Endodermal cell (in vitro differentiated cells): ENCODE data around the gene INSYN2B. TPM values are rescaled to one million over a fixed set of nuclear protein-coding genes. Genes with fewer than 3 reads are reported as not detected.

Experiments used
- DNase-seq: peaks from one replicate; pipeline ENCODE4 v3.0.0-alpha.2; 2017
- H3K27ac ChIP-seq: 2 replicates; pipeline ENCODE4 v1.5.1; 2013; ENCODE audit warnings: mild to moderate bottlenecking, low read depth, low read length, moderate library complexity
- H3K27me3 ChIP-seq: 2 replicates; pipeline ENCODE4 v1.6.1; 2013; ENCODE audit warnings: mild to moderate bottlenecking, low read length, moderate library complexity; ENCODE audit not compliant: insufficient read depth, control insufficient read depth, poor library complexity, severe bottlenecking
- H3K36me3 ChIP-seq: 2 replicates; pipeline ENCODE4 v1.7.0; 2013; ENCODE audit warnings: mild to moderate bottlenecking, low read length, moderate library complexity; ENCODE audit not compliant: control insufficient read depth, insufficient read depth
- H3K4me1 ChIP-seq: one replicate; pipeline ENCODE4 v1.7.0; 2013; ENCODE audit warnings: low read length; ENCODE audit not compliant: control insufficient read depth, insufficient read depth
- H3K4me3 ChIP-seq: 2 replicates; pipeline ENCODE4 v1.5.1; 2013; ENCODE audit warnings: mild to moderate bottlenecking, low read length, moderate library complexity
- H3K9ac ChIP-seq: 2 replicates; pipeline ENCODE4 v1.6.1; 2013; ENCODE audit warnings: mild to moderate bottlenecking, low read length, moderate library complexity; ENCODE audit not compliant: poor library complexity, severe bottlenecking; ENCODE audit errors: extremely low read depth
- H3K9me3 ChIP-seq: 2 replicates; pipeline ENCODE4 v1.6.1; 2013; ENCODE audit warnings: mild to moderate bottlenecking, low read length, moderate library complexity; ENCODE audit not compliant: control insufficient read depth
- H3K27ac Mint-ChIP-seq: 2 replicates; pipeline ENCODE4 v1.8.0; 2020; ENCODE audit warnings: mixed read lengths
- H3K27me3 Mint-ChIP-seq: 2 replicates; pipeline ENCODE4 v1.8.0; 2021; ENCODE audit warnings: mild to moderate bottlenecking, mixed read lengths; ENCODE audit not compliant: insufficient read depth
- H3K36me3 Mint-ChIP-seq: 2 replicates; pipeline ENCODE4 v1.8.0; 2020; ENCODE audit warnings: low read depth, mixed read lengths
- H3K4me1 Mint-ChIP-seq: 2 replicates; pipeline ENCODE4 v1.8.0; 2020; ENCODE audit warnings: mixed read lengths
- H3K4me3 Mint-ChIP-seq: 2 replicates; pipeline ENCODE4 v1.8.0; 2020; ENCODE audit warnings: mild to moderate bottlenecking, moderate library complexity, mixed read lengths
- H3K9me3 Mint-ChIP-seq: 2 replicates; pipeline ENCODE4 v1.8.0; 2020; ENCODE audit warnings: mild to moderate bottlenecking, mixed read lengths
- CTCF ChIP-seq: fragments of 200-600 bp; sonication (generic); conservative IDR thresholded peaks from 2 replicates; pipeline ENCODE4 v1.5.0; 2021; ENCODE audit warnings: antibody characterized with exemption, mild to moderate bottlenecking
- WGBS, 2 experiments: methylation state at CpG; one replicate each; pipeline versions ENCODE4 v1.1.5 to v1.1.7; 2013; ENCODE audit warnings: missing lambda C conversion rate in 2 of 2, mixed read lengths in 1 of 2; ENCODE audit not compliant: insufficient coverage in 1 of 2, insufficient read length in 1 of 2; 5-methylcytosine and 5-hydroxymethylcytosine counted together
- long read RNA-seq, 4 experiments: library from polyadenylated mRNA in 2 of 4; library from RNA in 1 of 4; library from capped mRNA in 1 of 4; stranded (forward) in 3 of 4; unstranded in 1 of 4; transcript quantifications; one replicate each; pipeline ENCODE4 v2.0.0, GENCODE V29; 2020 to 2021; ENCODE audit warnings: inconsistent platforms in 1 of 4
- polyA plus RNA-seq, 2 experiments: library from polyadenylated mRNA; stranded (reverse); fragments of 50-300 nt; gene quantifications; one replicate each; pipeline ENCODE4 v1.2.3, GENCODE V29; 2013
- total RNA-seq, 2 donors: library from RNA; stranded (reverse); fragmentation: NEBNext Ultra II Directional in 1 of 2; extraction: Animal tissue kit (Norgen Biotek cat#: 25700) in 1 of 2; gene quantifications; 2 replicates in 1 of 2; 3 replicates in 1 of 2; pipeline ENCODE4 v1.2.1, GENCODE V29; 2021

The INSYN2B gene
- not detected for total RNA-seq
- 0.57 TPM for polyA plus RNA-seq (2013, experiment 1 of 2)
- 0.50 TPM for polyA plus RNA-seq (2013, experiment 2 of 2)
- long read RNA-seq, experiment 1 = 0 reads
- long read RNA-seq, experiment 2 = 0 reads
- long read RNA-seq, experiment 3 = 0 reads
- long read RNA-seq, experiment 4 = 0 reads

DNA sequence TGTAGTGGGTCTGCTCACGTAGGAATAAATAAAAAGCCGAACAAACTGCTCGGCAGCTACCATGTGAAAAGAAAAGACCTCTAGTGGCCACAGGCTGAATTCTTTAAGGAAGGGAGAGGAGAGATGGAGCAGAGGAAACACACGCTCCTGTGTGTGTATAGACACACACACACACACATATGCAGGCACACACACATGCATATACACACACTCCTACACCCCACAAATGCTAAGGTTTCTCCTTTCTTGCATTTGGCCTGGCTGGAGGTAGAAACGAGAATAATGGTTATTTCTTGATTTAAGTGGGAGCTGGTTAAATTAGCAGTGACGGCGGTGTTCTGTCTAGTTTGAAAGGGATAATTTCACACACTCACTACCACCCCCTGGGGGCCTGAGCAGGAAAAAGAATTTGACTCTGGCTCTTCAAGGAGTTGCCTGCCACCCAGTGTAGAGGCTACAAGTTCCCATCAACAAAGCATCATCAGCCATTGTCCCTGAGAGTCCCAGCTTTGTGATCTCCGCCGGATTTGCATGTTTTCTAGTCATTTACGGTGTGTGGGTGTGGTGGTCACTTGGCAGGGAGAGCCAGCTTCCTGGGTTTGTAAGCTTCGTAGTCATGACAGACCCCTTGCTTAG, at the start of gene INSYN2B:
Gene INSYN2B (minus strand): TSS at position 78 of the 636 bp plus-strand sequence. CDS start 96,597 bp downstream, outside the sequence.
- Histone ChIP-seq H3K4me3 (peak within 1 kb of the TSS; percentile 57), H3K27me3 (no peaks in the 10 kb centered on the region), H3K27ac (no peak within 1 kb of the TSS), H3K36me3 (no peaks in the 10 kb centered on the region), H3K9me3 (no peaks in the 10 kb centered on the region), H3K9ac (no peak within 1 kb of the TSS), H3K4me1 (peaks cover 3% of the 10 kb centered on the region)
- peak within 1 kb of the TSS; percentile 81 for H3K27ac Mint-ChIP-seq
- H3K36me3 Mint-ChIP-seq = no peaks in the 10 kb centered on the region
- TF ChIP-seq CTCF = peak; percentile 87
- H3K9me3 Mint-ChIP-seq = no peaks in the 10 kb centered on the region
- DNase-seq = peak; percentile 96
- H3K27me3 Mint-ChIP-seq = peaks cover 21% of the 10 kb centered on the region
- WGBS, 2 experiments = 0 to 10% methylated on average over 1 to 7 of the region's 11 CpGs
- peaks cover 33% of the 10 kb centered on the region for H3K4me1 Mint-ChIP-seq
- H3K4me3 Mint-ChIP-seq = peak within 1 kb of the TSS; percentile 44

DNA sequence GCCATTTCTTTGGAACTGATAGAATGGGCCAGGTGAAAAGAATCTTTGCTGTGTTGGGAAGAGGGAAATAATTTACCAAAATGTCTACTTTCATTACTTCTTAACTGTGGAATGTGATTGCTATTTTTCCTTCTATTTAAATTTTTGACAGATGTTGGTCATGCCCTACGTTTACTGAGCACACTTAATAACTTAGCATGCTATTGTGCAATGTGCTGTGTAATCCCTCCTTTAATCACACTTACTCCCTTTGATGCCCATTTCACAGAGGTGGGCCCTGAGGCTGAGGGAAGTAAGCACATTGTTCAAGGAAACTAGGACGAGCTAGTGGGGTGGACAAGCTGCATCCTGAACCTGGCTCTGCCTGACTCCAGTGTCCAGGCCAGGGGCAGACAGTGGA, 47.8 kb upstream of the INSYN2B start:
- no peaks in the 10 kb centered on the region for H3K4me1 Mint-ChIP-seq
- H3K27ac Mint-ChIP-seq = no peak overlapping the region
- Histone ChIP-seq H3K4me3 (no peak overlapping the region), H3K4me1 (no peaks in the 10 kb centered on the region), H3K27me3 (no peaks in the 10 kb centered on the region), H3K27ac (no peak overlapping the region), H3K9ac (no peak overlapping the region), H3K36me3 (no peaks in the 10 kb centered on the region), H3K9me3 (no peaks in the 10 kb centered on the region)
- WGBS, 2 experiments = 92% methylated on average over 2 of the region's 2 CpGs; no CpG with 5 or more reads in 1 of the 2 experiments
- no peaks in the 10 kb centered on the region for H3K9me3 Mint-ChIP-seq
- H3K36me3 Mint-ChIP-seq = no peaks in the 10 kb centered on the region
- H3K4me3 Mint-ChIP-seq = no peak overlapping the region
- no peak for TF ChIP-seq CTCF
- no peaks in the 10 kb centered on the region for H3K27me3 Mint-ChIP-seq
- DNase-seq = no peak

DNA sequence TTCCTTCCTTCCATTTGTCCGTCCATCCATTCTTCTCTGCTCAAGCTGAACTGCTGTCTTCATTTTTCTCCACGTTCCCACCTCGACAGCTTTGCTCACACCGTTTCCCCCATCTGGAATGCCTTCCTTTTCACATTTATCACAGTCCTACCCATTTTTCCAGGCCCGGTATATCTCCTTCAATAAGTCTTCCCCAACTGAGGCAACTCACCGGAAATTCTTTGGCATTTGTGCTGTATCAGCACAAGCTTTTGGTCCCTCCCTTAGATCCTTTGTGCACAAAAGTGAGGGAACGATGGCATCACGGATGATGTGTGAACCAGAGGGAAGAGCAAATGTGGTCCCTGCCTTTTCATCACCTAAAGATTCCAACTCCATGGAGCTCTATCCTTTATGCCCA, 45.6 kb upstream of the INSYN2B start:
- H3K9me3 ChIP-seq = no peaks in the 10 kb centered on the region
- no peak for TF ChIP-seq CTCF
- peaks cover under 1% of the 10 kb centered on the region for H3K4me1 ChIP-seq
- Mint-ChIP-seq H3K27me3 (peaks cover 15% of the 10 kb centered on the region), H3K4me1 (peaks cover 6% of the 10 kb centered on the region), H3K9me3 (no peaks in the 10 kb centered on the region), H3K4me3 (no peak overlapping the region), H3K36me3 (no peaks in the 10 kb centered on the region), H3K27ac (no peak overlapping the region)
- 91 to 92% methylated on average over 8 of the region's 8 CpGs for WGBS, 2 experiments
- H3K27ac ChIP-seq = no peak overlapping the region
- no peak overlapping the region for H3K4me3 ChIP-seq
- no peak overlapping the region for H3K9ac ChIP-seq
- H3K36me3 ChIP-seq = no peaks in the 10 kb centered on the region
- no peak for DNase-seq
- H3K27me3 ChIP-seq = no peaks in the 10 kb centered on the region
